MCF 10A (cell line): ENCODE results near the gene PI4KB. TPM values are rescaled to one million over a fixed set of nuclear protein-coding genes. Genes with fewer than 3 reads are reported as not detected.
A peak's percentile ranks its signal among the peaks of the same experiment; 100 is the strongest.

Experiments
- BruUV-seq: library from RNA; stranded (reverse); fragments of 400-500 nt; replicated peaks from 2 replicates; lab custom pipeline; 2021; lab: Mats Ljungman, UMichigan
- CTCF ChIA-PET: fragments of 300-600 bp; sonication (Branson Sonifier 250); formaldehyde crosslinking; extraction: SDS; loops from one replicate; lab custom pipeline; 2021; ENCODE audit warnings: antibody characterized with exemption, inconsistent platforms; lab: Yijun Ruan, JAX
- POLR2A ChIA-PET: fragments of 300-600, 350-650 bp; sonication (Branson Sonifier 250); formaldehyde crosslinking; extraction: SDS; loops from one replicate; lab custom pipeline; 2020; ENCODE audit warnings: antibody characterized with exemption, inconsistent platforms; lab: Yijun Ruan, JAX
- DNase-seq: peaks from one replicate; pipeline ENCODE4 v3.0.0-alpha.2; 2018; ENCODE audit not compliant: unreplicated experiment
- H3K27ac Mint-ChIP-seq: one replicate; pipeline ENCODE4 v1.8.0; 2022; ENCODE audit warnings: mild to moderate bottlenecking, low read depth, mixed read lengths; ENCODE audit not compliant: unreplicated experiment
- H3K27me3 Mint-ChIP-seq: one replicate; pipeline ENCODE4 v1.8.0; 2022; ENCODE audit warnings: mixed read lengths; ENCODE audit not compliant: insufficient read depth, unreplicated experiment
- H3K36me3 Mint-ChIP-seq: one replicate; pipeline ENCODE4 v1.8.0; 2022; ENCODE audit warnings: mild to moderate bottlenecking, moderate library complexity, mixed read lengths; ENCODE audit not compliant: insufficient read depth, unreplicated experiment
- H3K4me1 Mint-ChIP-seq: one replicate; pipeline ENCODE4 v1.8.0; 2022; ENCODE audit warnings: mixed read lengths; ENCODE audit not compliant: insufficient read depth, unreplicated experiment
- H3K4me3 Mint-ChIP-seq: one replicate; pipeline ENCODE4 v1.8.0; 2022; ENCODE audit warnings: mild to moderate bottlenecking, moderate library complexity, mixed read lengths; ENCODE audit not compliant: unreplicated experiment
- H3K9me3 Mint-ChIP-seq: one replicate; pipeline ENCODE4 v1.8.0; 2022; ENCODE audit warnings: mixed read lengths; ENCODE audit not compliant: unreplicated experiment
- intact Hi-C: fragments of 100-400 bp; cut with micrococcal nuclease; formaldehyde crosslinking; loops from 2 replicates; pipeline ENCODE4 v1.14.1; 2022
- total RNA-seq: library from RNA; stranded (reverse); gene quantifications from 2 replicates; pipeline ENCODE4 v1.2.3, GENCODE V29; 2022
- TF ChIP-seq, protein P1 (sequence below): fragments of 200-600 bp; IDR thresholded peaks from one replicate; pipeline ENCODE4 v1.8.0; 2022; ENCODE audit warnings: antibody characterized with exemption, mild to moderate bottlenecking; ENCODE audit not compliant: unreplicated experiment

Gene PI4KB
- total RNA-seq, 1 experiment from 2014 or later, result 75.3 TPM

DNA sequence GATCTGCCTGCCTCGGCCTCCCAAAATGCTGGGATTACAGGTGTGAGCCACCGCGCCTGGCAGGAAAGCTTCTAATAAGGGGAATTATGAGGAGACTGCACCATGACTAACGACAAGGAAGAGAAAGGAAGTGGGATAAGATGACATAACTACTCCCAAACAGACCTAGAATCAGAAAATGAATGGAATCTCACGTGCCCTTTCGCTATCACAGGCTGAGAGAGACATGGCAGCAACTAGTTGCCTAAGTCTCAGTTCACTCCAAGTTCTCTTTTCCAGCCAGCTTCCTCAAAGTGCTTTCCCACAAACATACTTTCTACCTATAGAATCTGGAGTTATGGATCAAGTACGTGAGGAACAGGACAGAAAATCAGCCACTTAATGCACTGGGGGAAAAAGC lies 2.0 kb downstream of the PI4KB start:
- peak overlapping the region; percentile 89 for H3K4me3 Mint-ChIP-seq
- no peaks in the 10 kb centered on the region for H3K27me3 Mint-ChIP-seq
- TF ChIP-seq, protein P1, sequence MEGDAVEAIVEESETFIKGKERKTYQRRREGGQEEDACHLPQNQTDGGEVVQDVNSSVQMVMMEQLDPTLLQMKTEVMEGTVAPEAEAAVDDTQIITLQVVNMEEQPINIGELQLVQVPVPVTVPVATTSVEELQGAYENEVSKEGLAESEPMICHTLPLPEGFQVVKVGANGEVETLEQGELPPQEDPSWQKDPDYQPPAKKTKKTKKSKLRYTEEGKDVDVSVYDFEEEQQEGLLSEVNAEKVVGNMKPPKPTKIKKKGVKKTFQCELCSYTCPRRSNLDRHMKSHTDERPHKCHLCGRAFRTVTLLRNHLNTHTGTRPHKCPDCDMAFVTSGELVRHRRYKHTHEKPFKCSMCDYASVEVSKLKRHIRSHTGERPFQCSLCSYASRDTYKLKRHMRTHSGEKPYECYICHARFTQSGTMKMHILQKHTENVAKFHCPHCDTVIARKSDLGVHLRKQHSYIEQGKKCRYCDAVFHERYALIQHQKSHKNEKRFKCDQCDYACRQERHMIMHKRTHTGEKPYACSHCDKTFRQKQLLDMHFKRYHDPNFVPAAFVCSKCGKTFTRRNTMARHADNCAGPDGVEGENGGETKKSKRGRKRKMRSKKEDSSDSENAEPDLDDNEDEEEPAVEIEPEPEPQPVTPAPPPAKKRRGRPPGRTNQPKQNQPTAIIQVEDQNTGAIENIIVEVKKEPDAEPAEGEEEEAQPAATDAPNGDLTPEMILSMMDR, result no peak
- no peaks in the 10 kb centered on the region for H3K9me3 Mint-ChIP-seq
- intact Hi-C loops, result loop anchor here (5.0 kb wide), 2 partner anchors 43 to 128 kb away; partner anchors contain the start of genes PIP5K1A and ZNF687
- CTCF ChIA-PET, result interaction anchor here (0.6 to 13.3 kb wide), 6 partner anchors 14 to 269 kb away, joined by 3 to 214 read pairs (median 4); no protein-coding TSS in a partner anchor
- H3K36me3 Mint-ChIP-seq, result peaks cover 59% of the 10 kb centered on the region
- POLR2A ChIA-PET, result interaction anchor here (0.7 to 9.3 kb wide), 9 partner anchors 11 to 757 kb away, joined by 3 to 253 read pairs (median 30); partner anchors contain the start of genes PSMB4, SCNM1 and ZNF687
- H3K4me1 Mint-ChIP-seq, result peaks cover 43% of the 10 kb centered on the region
- peak overlapping the region; percentile 90 for H3K27ac Mint-ChIP-seq
- DNase-seq, result no peak
- BruUV-seq, result no TSS peak

DNA sequence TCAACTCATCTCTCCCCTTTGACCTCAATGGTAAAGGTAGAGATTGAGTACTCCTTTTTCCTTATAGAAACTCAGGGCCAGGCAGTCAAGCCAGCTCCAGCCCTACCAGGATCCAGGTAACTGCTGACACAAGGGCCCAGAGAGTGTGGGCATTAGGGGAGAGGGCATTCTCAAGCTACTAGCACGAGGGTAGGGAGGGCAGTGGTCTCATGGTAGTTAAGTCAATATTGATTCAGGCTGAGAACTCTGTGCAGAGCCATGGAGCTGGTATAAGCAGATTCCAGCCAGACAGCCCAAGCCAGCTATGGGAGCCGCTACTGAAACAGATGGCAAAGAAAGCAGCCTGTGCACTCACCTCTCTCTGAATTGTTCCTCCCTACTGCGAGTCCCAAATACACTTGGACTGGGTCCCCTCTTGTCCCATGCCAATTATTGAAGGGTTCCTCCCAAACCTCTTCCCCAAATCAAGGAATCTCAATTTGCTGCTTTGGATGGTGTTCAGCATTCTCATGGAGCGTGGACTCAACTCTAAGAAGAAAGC lies 2.8 kb downstream of the PI4KB start:
- TF ChIP-seq, protein P1, result no peak
- POLR2A ChIA-PET, result interaction anchor here (1.2 to 9.3 kb wide), 6 partner anchors 11 to 158 kb away, joined by 3 to 253 read pairs (median 68); partner anchors contain the start of genes PSMB4, SCNM1 and ZNF687
- H3K4me3 Mint-ChIP-seq, result no peak overlapping the region
- no peak for DNase-seq
- no peaks in the 10 kb centered on the region for H3K27me3 Mint-ChIP-seq
- CTCF ChIA-PET, result interaction anchor here (0.7 to 13.3 kb wide), 4 partner anchors 15 to 269 kb away, joined by 3 to 214 read pairs (median 30); no protein-coding TSS in a partner anchor
- BruUV-seq, result no TSS peak
- peak overlapping the region; percentile 90 for H3K27ac Mint-ChIP-seq
- no peaks in the 10 kb centered on the region for H3K9me3 Mint-ChIP-seq
- H3K36me3 Mint-ChIP-seq, result peaks cover 67% of the 10 kb centered on the region
- H3K4me1 Mint-ChIP-seq, result peaks cover 43% of the 10 kb centered on the region
- intact Hi-C loops, result no loop called here

DNA sequence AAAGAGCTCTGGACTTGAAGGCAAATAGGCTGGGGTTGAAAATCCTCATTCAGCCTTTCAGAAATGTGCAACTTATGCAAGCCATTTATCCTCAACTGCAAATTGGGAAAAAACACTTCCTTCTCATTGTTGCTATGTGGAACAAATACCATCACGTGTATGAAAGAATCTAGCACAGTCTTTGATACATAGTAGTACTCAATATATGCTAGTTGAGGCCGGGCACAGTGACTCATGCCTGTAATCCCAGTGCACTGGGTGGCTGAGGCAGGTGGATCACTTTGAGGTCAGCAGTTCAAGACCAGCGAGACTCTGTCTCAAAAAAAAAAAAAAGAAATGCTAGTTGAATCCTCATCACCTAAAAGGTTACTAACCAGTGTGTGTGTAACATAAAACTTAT lies 8.2 kb downstream of the PI4KB start:
- POLR2A ChIA-PET, result interaction anchor here (0.6 to 10.5 kb wide), 2 partner anchors 8 to 26 kb away, joined by 3 to 253 read pairs; partner anchors contain the start of gene PI4KB
- no peak for DNase-seq
- no peak overlapping the region for H3K4me3 Mint-ChIP-seq
- H3K27me3 Mint-ChIP-seq, result no peaks in the 10 kb centered on the region
- intact Hi-C loops, result no loop called here
- peaks cover 25% of the 10 kb centered on the region for H3K4me1 Mint-ChIP-seq
- peaks cover 89% of the 10 kb centered on the region for H3K36me3 Mint-ChIP-seq
- no peaks in the 10 kb centered on the region for H3K9me3 Mint-ChIP-seq
- H3K27ac Mint-ChIP-seq, result no peak overlapping the region
- TF ChIP-seq, protein P1, result no peak
- CTCF ChIA-PET, result interaction anchor here (27.4 kb wide), 1 partner anchor 22 kb away, joined by 566 read pairs; no protein-coding TSS in a partner anchor
- no TSS peak for BruUV-seq

DNA sequence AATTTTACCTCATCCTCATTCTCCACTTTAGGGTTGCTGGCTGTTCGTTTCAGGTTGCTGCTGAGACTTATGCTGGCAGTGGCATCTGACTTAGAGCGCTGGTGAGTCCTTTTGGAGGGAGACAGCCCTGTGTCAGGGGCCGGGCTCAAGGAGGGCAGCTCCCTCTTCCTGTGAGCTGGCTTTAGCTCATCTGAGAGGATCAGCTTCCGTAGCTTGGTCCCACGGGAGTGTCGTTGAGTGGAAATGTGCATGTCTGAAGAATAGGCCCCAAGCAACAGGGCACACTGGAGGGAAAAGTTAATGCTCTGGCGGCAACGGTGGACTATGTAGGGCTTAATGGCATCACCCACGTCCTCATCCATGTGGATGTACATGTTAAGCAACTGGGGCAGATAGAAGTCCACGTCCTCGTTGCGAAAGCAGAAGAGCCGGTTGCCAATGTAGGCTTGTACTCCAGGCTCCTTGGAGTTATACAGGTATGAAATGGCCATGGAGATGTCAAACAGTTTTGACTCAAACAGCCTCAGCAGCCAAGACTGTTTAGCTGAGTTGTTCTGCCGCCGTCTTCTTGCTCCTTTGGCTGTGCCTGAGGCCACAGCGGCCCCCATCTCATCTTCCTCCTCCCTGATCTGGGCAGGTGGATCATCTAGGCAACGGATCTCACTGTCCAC lies 11.5 kb downstream of the PI4KB start:
- POLR2A ChIA-PET, result interaction anchor here (2.5 to 10.5 kb wide), 2 partner anchors 11 to 83 kb away, joined by 12 to 253 read pairs; partner anchors contain the start of genes PI4KB and PSMB4
- BruUV-seq, result TSS peak; percentile 38
- intact Hi-C loops, result no loop called here
- Mint-ChIP-seq H3K27me3 (no peaks in the 10 kb centered on the region), H3K4me1 (peaks cover 44% of the 10 kb centered on the region), H3K27ac (no peak overlapping the region), H3K36me3 (peaks cover 76% of the 10 kb centered on the region), H3K4me3 (no peak overlapping the region), H3K9me3 (no peaks in the 10 kb centered on the region)
- CTCF ChIA-PET, result interaction anchor here (1.0 to 27.4 kb wide), 4 partner anchors 11 to 25 kb away, joined by 3 to 566 read pairs (median 59); partner anchors contain the start of gene PI4KB
- TF ChIP-seq, protein P1, result no peak
- no peak for DNase-seq
